LNCaP clone FGC (cell line): ENCODE results near the gene CD47.

ENCODE experiments used
- DNase-seq: peaks from one replicate; pipeline ENCODE4 v3.0.0-alpha.2; 2011; ENCODE audit warnings: low read depth
- H3K4me3 ChIP-seq: 2 replicates; pipeline ENCODE4 v1.5.1; 2011; ENCODE audit warnings: mild to moderate bottlenecking, low read depth, low read length, control low read depth
- CTCF ChIP-seq: IDR thresholded peaks from 2 replicates; pipeline ENCODE4 v1.5.1; 2012; ENCODE audit warnings: mild to moderate bottlenecking; ENCODE audit not compliant: control insufficient read depth, insufficient read depth; ENCODE audit errors: extremely low read depth

The CD47 gene

DNA sequence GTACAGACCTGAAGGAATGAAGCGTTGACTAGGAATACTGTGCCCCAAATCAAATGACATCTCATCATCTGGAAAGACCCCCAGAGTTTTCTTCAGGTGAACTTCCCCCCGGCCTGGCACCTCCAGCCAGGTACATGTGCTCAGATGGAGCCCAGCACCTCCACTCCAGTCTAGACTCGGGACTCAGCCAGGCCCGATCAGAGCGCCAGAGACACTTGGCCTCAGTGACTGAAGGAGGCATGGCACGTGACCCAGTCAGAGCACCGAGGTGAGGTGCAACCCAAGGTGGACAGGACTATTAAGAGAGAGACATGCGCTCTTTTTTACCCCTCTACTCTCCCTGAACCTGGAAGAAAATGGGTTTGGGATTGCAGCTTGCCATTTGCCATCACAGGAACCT lies 48.5 kb downstream of the CD47 start:
- DNase-seq, result no peak
- H3K4me3 ChIP-seq, result no peak overlapping the region
- no peak for TF ChIP-seq CTCF

DNA sequence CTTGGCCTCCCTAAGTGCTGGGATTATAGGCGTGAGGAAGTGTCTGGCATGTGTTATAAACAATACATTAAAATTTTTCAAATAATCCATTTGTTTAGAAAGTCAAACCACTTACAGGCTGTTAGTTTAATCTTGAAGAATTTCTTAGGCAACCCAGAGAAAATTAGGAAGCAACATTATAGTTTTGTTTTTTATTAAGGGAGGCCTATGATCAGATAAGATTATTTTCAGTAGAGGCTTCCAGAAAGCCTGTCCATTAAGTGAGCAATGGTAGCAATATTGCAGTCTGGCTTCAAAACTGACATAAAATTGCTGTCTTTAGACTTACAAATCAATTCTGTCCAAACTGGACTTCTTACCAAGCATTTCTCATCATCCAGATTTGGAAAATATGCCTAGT lies 49.6 kb downstream of the CD47 start:
- TF ChIP-seq CTCF, result no peak
- no peak overlapping the region for H3K4me3 ChIP-seq
- no peak for DNase-seq

DNA sequence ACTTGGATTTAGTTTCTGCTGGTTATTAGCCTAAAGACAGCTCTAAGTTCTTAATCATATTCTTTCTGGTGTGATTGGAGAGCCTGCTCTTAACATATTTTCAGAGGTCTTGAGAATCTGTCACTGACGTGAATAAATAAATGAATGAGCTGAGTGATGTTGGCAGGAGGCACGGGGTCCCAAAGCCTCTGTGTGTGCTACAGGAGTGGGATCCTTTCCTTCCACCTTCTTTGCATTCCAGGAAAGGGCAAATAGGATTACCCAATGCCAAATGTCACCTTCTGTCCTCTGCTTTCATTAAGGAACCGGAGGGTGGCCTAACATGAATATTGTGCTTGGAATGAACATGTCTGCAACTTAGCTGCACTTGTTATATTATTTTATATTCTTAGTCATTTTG lies 53.1 kb downstream of the CD47 start:
- no peak for TF ChIP-seq CTCF
- H3K4me3 ChIP-seq, result no peak overlapping the region
- DNase-seq, result no peak

- TF ChIP-seq CTCF, result no peak
- H3K4me3 ChIP-seq, result no peak overlapping the region
- DNase-seq, result no peak
Measured at GRCh38 chr3:108036984-108037741, 53.7 kb downstream of the CD47 start.

- TF ChIP-seq CTCF, result no peak
- DNase-seq, result no peak
Measured at GRCh38 chr3:108036401-108036800, 54.4 kb downstream of the CD47 start.

GRCh38 chr3:108035751-108036150 lies 55.1 kb downstream of the CD47 start:
- TF ChIP-seq CTCF, result no peak
- H3K4me3 ChIP-seq, result no peak overlapping the region
- no peak for DNase-seq

More at GRCh38 chr3:108036401-108036800, 54.4 kb downstream of the CD47 start:
- no peak overlapping the region for H3K4me3 ChIP-seq

GRCh38 chr3:108031895-108032294 lies 58.9 kb downstream of the CD47 start:
- no peak for TF ChIP-seq CTCF
- DNase-seq, result no peak

More at GRCh38 chr3:108031895-108032294, 58.9 kb downstream of the CD47 start:
- no peak overlapping the region for H3K4me3 ChIP-seq
